ENCODE results near the gene COL7A1.

Gene COL7A1

DNA sequence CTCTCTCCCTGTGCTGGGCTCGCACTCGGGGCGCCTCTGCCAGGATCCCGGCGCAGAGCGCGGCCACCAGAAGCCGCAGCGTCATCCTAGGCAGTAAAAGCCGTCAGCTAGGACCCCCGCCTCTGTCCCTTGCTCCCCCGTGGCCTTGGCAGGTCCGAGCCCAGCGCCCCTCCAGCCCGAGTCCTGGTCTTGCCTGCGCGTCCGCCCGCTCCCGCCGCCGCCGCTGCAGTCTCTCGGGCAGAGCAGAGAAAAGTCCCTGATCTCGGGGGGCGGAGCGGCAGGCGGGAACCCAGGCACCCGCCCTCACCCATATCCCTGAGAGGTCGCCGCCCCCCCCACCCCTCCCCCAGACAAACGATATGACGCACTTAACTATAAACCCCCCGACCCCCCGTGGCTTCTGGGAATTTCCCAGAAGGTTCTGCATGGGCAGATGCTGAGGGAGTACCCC lies at the start of gene COL7A1:
COL7A1 (minus strand) TSS at position 255 of the 451 bp plus-strand sequence; CDS start at position 85, 170 bp downstream.
- DNase-seq = no peak

DNA sequence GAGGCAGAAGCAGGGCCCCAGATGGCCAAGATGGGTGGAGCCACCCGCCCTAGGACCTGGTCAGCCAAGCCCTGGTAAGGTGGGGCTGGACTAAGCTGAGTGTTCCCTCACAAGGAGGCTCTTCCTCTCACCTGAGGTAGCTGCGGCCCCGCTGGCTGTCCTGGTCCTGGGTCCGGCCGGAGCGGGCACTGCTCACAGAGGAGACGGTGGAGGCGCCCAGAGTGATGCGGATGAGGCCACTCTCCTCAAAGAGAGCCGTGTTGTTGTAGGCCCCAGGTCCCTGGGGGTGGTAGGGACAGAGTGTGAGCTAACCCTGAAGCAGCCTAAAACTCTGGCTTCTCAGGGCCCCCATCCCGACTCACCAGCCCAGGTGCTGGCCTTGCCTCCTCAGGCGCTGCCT lies 47.5 kb upstream of the COL7A1 start:
- no peak for DNase-seq

GRCh38 chr3:48641396-48641795 lies 46.3 kb upstream of the COL7A1 start:
- DNase-seq = no peak

DNA sequence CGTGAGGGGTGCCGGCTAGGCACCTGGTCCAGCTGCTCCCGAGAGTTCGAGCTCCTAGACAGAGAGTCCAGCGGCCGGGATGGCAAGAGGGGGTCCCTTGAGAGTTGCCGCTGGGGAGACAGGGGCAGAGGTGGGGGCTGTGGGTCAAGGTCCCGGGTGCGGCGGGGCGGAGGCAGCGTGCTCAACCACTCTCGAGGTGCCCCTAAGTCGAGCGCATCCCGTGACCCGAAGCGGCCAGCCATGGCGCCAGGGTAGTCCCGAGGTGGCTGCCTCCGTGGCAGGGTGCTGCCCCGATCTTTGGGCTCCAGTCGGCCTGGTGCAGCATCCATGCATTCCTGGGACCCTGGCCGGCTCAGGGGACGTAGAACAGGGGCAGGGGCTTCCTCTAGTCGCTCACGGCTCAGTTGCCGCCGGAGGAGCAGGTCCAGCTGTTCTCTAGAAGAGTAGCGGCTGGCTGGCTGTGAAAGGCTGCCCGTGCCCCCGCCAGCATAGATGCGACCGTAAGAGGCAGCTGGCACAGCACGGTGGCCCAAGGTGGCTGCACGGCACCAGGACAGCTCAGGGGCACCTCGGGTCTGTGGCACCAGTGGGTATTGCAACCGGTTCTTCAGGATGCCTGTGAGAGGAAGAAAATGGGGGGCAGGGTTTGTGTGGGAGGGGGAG lies 44.9 kb upstream of the COL7A1 start:
- DNase-seq = no peak

- no peak for DNase-seq
Measured at GRCh38 chr3:48637305-48637704, 42.2 kb upstream of the COL7A1 start.

DNA sequence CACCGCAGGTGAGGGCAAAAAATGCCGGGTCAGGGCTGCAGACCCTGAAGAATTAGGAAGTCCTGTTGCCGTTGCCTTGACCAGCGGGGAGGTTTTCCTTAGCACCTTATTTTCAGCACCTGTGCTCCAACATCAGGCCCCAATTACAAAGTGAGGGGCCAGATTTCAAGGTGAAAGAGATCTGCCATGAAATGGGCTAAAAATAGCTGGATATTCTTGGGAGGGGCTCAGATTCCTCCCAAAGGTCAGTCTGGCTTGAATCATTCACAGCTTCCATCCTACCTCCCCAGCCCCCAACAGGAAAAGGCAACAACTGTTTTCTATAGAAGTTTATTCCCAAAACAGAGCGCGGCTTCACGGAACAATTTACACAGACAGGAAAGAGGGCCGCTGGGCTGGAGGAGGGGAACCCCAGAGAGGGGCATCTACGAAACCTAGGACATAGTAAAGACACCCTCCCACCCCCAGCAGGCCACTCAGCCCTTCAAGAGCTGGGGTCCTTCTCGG lies 41.1 kb upstream of the COL7A1 start:
- DNase-seq = no peak

DNA sequence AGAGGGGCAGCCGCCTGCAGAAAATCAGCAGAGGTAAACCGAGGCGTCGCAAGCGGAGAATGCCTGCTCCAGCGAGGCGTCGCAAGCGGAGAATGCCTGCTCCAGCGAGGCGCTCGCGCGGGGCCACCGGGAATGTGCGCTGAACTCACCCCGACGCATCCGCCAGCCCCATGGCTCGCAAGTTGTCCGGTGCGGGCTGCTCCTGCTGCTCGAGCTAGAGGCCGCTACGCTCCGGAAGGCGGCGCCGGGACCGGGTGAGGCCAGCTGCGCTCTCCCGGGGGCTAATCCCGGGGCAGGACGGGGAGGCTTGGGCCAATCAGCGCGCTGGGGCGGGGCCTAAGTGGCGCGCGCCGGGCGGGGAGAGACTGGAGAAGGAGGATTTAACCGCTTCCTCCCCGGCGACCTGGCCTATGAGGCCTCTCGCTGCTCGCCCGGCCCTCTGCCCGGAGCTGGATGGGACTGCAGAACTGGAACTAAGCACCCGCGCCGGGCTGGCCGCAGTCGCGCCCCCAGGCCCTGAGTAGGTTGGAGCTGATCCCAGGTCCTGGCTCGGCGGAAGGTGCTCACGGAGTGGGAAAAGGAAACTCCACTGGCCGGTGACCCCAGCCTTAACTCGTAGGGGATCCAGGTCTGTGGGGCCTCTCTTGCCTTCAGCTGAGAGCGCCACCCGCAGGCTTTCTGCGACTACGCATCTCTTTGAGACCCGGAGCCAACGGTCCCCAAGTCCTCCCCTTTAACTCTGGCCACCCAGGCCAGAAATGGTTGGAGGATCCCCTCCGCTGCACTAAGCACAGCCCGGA lies 40.3 kb upstream of the COL7A1 start, which contains the start of gene SLC26A6:
SLC26A6 (minus strand) TSS at position 240 of the 800 bp plus-strand sequence; CDS start at position 172, 68 bp downstream.
- DNase-seq = peak; percentile 93

DNA sequence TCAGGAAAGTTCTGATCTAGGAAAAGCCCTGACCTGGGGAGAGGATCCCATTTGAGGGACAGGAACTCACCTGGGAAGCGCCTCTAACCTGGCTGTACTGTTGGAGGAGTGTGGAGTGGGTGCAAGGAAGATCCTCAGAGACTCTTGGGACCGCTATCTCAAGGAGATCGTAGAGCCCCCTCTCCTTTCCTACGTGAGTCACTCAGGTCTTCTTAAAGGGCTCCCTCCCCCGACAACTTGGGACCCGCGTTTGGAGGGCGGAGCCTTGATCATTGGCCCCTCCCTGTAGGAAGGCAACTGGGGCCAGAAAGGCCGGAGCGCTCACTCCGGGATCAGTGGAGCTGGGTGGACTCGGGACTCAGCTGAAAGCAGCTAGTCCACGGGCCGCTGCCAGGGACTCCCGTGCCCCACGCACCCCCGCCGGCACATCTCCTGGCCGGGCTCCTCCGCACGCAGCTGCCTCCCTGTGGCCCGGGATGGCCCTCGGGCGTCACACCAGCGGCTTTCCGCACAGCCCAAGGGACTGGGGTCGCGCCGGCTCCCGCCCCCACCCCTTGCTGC lies 39.6 kb upstream of the COL7A1 start:
- peak; percentile 43 for DNase-seq

- DNase-seq = no peak
Measured at GRCh38 chr3:48633743-48634142, 38.6 kb upstream of the COL7A1 start.

- DNase-seq = no peak
Measured at GRCh38 chr3:48633256-48633655, 38.1 kb upstream of the COL7A1 start.

- no peak for DNase-seq
Measured at GRCh38 chr3:48631516-48632448, 36.7 kb upstream of the COL7A1 start.

GRCh38 chr3:48630833-48631232 lies 35.7 kb upstream of the COL7A1 start:
- no peak for DNase-seq

- no peak for DNase-seq
Measured at GRCh38 chr3:48630407-48630806, 35.3 kb upstream of the COL7A1 start.

DNA sequence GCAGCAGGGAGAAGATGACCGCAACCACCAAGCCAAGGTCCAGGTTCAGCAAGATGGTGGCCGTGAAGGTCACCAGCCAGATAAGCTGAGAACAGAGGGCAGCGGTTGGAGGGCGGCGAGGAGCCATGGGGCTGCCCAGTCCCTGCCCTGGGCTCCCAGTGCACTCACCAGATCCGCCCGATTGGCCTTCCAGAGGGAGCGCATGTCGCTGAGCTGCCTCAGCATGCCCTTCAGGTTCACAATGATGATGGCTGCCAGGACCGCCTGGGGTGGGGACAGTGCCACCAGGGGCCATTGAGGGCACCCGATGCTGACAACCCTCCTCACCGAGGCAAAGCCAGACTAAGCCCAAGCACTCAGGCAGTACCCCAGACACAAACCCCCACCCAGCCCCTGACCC lies 34.8 kb upstream of the COL7A1 start:
- DNase-seq = no peak

GRCh38 chr3:48628277-48629017 lies 33.3 kb upstream of the COL7A1 start:
- no peak for DNase-seq

GRCh38 chr3:48625600-48625999 lies 30.5 kb upstream of the COL7A1 start:
- no peak for DNase-seq

DNA sequence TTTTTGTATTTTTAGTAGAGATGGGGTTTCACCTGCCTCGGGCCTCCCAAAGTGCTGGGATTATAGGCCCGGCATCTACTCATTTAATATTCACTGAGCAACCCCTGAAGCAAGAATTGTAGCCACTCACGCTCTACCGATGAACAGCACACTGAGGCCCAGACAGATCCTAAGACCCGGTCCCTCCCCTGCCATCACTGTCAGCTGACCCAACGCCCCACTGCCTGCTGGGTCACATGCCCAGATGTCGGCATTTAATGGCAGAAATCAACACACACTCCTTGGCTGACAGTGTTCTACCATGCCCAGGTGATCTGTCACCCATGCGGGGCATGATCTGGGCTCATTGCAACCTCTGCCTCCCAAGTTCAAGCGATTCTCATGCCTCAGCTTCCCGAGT lies 29.6 kb upstream of the COL7A1 start:
- no peak for DNase-seq

DNA sequence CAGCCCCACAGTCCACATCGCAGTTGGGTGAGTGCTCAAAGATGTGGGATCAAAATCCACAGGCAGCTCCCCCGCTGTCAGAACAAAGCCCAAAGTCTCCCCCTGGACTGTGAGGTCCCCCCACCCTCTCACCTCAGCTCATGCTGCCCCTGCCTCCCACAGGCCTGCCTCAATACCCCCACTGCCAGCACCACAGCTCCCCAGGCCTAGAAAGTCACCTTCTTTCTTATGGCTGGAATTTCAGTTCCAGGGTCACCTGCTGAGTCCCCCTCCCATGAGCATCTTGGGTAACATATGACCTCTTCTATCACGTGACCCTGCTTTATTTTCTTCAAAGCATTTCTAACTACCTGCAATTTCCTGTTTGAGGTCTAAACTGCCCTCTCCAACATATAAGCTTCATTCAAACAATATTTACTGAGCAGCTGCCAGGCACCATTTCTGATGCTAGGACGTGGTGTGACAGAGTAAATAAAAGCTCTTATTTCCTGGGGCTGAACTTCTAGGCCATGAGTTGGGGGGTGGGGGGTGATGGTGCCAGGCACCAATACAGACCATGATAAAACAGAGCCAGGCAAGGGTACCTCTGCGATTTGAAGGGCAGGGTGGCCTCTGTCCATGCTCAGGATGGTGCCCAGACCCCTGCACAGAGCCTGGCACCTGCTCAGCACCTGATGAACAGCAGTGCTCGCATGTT lies 28.9 kb upstream of the COL7A1 start:
- no peak for DNase-seq

GRCh38 chr3:48621461-48621869 lies 26.3 kb upstream of the COL7A1 start, which contains the start of gene TMEM89:
Gene TMEM89, minus strand, starts transcription at chr3:48621769. Its CDS starts 13 bp downstream, at chr3:48621756.
- DNase-seq = no peak

GRCh38 chr3:48619541-48620524 lies 24.7 kb upstream of the COL7A1 start:
- no peak for DNase-seq

Data from CD4-positive, alpha-beta T cell treated with Interleukin-17A for 1 hour (primary cell).